Karpas-422 (cell line): Measurements from ENCODE around the gene OAS3. TPM values are rescaled to one million over a fixed set of nuclear protein-coding genes. Genes with fewer than 3 reads are reported as not detected.
A peak's percentile ranks its signal among the peaks of the same experiment; 100 is the strongest.
"Not testable (repeated sequence)": the region's sequence is repeated elsewhere in the genome, so short reads cannot be mapped to it uniquely, and the experiment has no call there.

Experiments used
- DNase-seq: peaks from one replicate; pipeline ENCODE4 v3.0.0-alpha.2; 2015
- H2AFZ ChIP-seq: fragments of 200-600 bp; sonication (generic); 2 replicates; pipeline ENCODE4 v1.6.1; 2014; ENCODE audit warnings: antibody characterized with exemption, low read length, mixed read lengths
- H3K27ac ChIP-seq: fragments of 200-600 bp; sonication (generic); 2 replicates; pipeline ENCODE4 v1.5.1; 2014; ENCODE audit warnings: mild to moderate bottlenecking, low read length, moderate library complexity
- H3K27me3 ChIP-seq: fragments of 200-600 bp; sonication (generic); 2 replicates; pipeline ENCODE4 v1.6.1; 2014; ENCODE audit warnings: low read length, mixed read lengths
- H3K36me3 ChIP-seq: fragments of 200-600 bp; sonication (generic); 2 replicates; pipeline ENCODE4 v1.6.1; 2014; ENCODE audit warnings: low read length, mixed read lengths; ENCODE audit not compliant: insufficient read depth
- H3K4me1 ChIP-seq: fragments of 200-600 bp; sonication (generic); 2 replicates; pipeline ENCODE4 v1.6.1; 2014; ENCODE audit warnings: mild to moderate bottlenecking, low read length, mixed read lengths
- H3K4me2 ChIP-seq: fragments of 200-600 bp; sonication (generic); 2 replicates; pipeline ENCODE4 v1.6.1; 2014; ENCODE audit warnings: low read length, low read depth, mild to moderate bottlenecking; ENCODE audit not compliant: poor library complexity, severe bottlenecking
- H3K4me3 ChIP-seq: fragments of 200-600 bp; sonication (generic); 2 replicates; pipeline ENCODE4 v1.5.1; 2014; ENCODE audit warnings: mild to moderate bottlenecking, antibody characterized with exemption, low read length, mixed read lengths
- H3K79me2 ChIP-seq: fragments of 200-600 bp; sonication (generic); 2 replicates; pipeline ENCODE4 v1.6.1; 2014; ENCODE audit warnings: mild to moderate bottlenecking, low read length, mixed read lengths
- H3K9ac ChIP-seq: fragments of 200-600 bp; sonication (generic); 2 replicates; pipeline ENCODE4 v1.6.0; 2014; ENCODE audit warnings: low read length
- H3K9me2 ChIP-seq: fragments of 200-600 bp; sonication (generic), shearing (Covaris generic); replicated peaks from 2 replicates; pipeline ENCODE4 v1.6.0; 2014; ENCODE audit warnings: mild to moderate bottlenecking, low read length, moderate library complexity; ENCODE audit not compliant: insufficient read depth
- H3K9me3 ChIP-seq: fragments of 300-700, 200-600 bp; sonication (generic); 2 replicates; pipeline ENCODE4 v1.6.1; 2014; ENCODE audit warnings: low read length, mixed read lengths
- H4K20me1 ChIP-seq: fragments of 200-600 bp; sonication (generic); 2 replicates; pipeline ENCODE4 v1.6.1; 2014; ENCODE audit warnings: mild to moderate bottlenecking, antibody characterized with exemption, low read length, low read depth; ENCODE audit not compliant: insufficient read depth
- total RNA-seq: library from RNA; depleted of rRNA; stranded (reverse); fragments of >200 nt; shearing (Covaris generic); gene quantifications from 2 replicates; pipeline ENCODE4 v1.2.3, GENCODE V29; 2014; ENCODE audit warnings: low replicate concordance

The OAS3 gene
- total RNA-seq, 1 experiment from 2014 or later, result 7.9 TPM

DNA sequence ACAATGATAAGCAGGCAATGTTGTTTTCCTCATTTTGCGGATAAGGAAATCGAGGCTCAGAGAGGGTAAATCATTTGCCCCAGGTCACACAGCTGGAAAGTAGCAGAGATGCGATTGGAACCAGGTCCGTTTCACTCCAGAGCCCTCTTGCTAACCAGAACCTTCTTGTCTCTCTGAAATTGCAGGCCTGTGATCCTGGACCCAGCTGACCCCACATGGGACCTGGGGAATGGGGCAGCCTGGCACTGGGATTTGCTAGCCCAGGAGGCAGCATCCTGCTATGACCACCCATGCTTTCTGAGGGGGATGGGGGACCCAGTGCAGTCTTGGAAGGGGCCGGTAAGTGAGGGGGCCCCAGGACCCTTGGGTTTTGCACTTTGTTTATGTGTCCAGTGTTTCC, 9.5 kb downstream of the OAS3 start:
- no peaks in the 10 kb centered on the region for H3K9me3 ChIP-seq
- no peaks in the 10 kb centered on the region for H3K27me3 ChIP-seq
- H3K9me2 ChIP-seq, result no peaks in the 10 kb centered on the region
- no peak overlapping the region for H3K4me3 ChIP-seq
- no peaks in the 10 kb centered on the region for H4K20me1 ChIP-seq
- H3K79me2 ChIP-seq, result no peaks in the 10 kb centered on the region
- H3K4me1 ChIP-seq, result no peaks in the 10 kb centered on the region
- no peaks in the 10 kb centered on the region for H3K36me3 ChIP-seq
- H3K9ac ChIP-seq, result no peak overlapping the region
- H3K4me2 ChIP-seq, result no peak overlapping the region
- H2AFZ ChIP-seq, result no peak overlapping the region
- no peak for DNase-seq
- no peak overlapping the region for H3K27ac ChIP-seq

DNA sequence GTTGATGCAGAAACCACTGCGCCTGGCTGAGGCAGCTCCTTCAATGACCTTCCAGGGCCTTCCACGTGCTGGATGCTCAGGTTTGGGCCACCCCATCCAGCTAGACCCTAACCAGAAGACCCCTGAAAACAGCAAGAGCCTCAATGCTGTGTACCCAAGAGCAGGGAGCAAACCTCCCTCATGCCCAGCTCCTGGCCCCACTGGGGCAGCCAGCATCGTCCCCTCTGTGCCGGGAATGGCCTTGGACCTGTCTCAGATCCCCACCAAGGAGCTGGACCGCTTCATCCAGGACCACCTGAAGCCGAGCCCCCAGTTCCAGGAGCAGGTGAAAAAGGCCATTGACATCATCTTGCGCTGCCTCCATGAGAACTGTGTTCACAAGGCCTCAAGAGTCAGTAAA, 10.5 kb downstream of the OAS3 start:
- Histone ChIP-seq H4K20me1 (no peaks in the 10 kb centered on the region), H3K4me2 (no peak overlapping the region), H3K27ac (no peak overlapping the region), H3K27me3 (no peaks in the 10 kb centered on the region), H3K4me3 (no peak overlapping the region), H3K36me3 (no peaks in the 10 kb centered on the region), H2AFZ (no peak overlapping the region), H3K79me2 (no peaks in the 10 kb centered on the region), H3K9me2 (no peaks in the 10 kb centered on the region), H3K9ac (no peak overlapping the region), H3K9me3 (no peaks in the 10 kb centered on the region), H3K4me1 (no peaks in the 10 kb centered on the region)
- DNase-seq, result no peak

DNA sequence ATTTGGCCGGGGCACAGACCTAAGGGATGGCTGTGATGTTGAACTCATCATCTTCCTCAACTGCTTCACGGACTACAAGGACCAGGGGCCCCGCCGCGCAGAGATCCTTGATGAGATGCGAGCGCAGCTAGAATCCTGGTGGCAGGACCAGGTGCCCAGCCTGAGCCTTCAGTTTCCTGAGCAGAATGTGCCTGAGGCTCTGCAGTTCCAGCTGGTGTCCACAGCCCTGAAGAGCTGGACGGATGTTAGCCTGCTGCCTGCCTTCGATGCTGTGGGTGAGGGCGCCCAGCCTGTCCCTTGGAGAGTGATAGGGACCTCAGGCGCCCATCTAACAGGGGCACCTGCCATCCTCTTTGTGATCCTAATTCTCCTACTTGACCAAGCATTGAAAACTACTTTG, 12.4 kb downstream of the OAS3 start:
- DNase-seq, result no peak
- H3K36me3 ChIP-seq, result no peaks in the 10 kb centered on the region

DNA sequence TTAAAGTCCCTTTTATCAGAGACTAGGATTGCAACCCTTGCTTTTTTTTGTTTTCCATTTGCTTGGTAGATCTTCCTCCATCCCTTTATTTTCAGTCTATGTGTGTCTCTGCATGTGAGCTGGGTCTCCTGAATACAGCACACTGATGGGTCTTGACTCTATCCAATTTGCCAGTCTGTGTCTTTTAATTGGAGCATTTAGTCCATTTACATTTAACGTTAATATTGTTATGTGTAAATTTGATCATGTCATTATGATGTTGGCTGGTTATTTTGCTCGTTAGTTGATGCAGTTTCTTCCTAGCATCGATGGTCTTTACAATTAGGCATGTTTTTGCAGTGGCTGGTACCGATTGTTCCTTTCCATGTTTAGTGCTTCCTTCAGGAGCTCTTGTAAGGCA, 18.9 kb downstream of the OAS3 start:
- DNase-seq, H3K79me2 ChIP-seq, H3K9me3 ChIP-seq, H4K20me1 ChIP-seq, H3K27me3 ChIP-seq, H2AFZ ChIP-seq, H3K27ac ChIP-seq, H3K4me2 ChIP-seq, H3K9ac ChIP-seq, H3K4me1 ChIP-seq, H3K4me3 ChIP-seq, H3K9me2 ChIP-seq, H3K36me3 ChIP-seq: not testable (repeated sequence)

More for the DNA sequence above, 12.4 kb downstream of the OAS3 start:
- H3K4me1 ChIP-seq, result no peaks in the 10 kb centered on the region
- H3K9me3 ChIP-seq, result no peaks in the 10 kb centered on the region
- no peak overlapping the region for H3K27ac ChIP-seq
- H3K4me2 ChIP-seq, result no peak overlapping the region
- H3K9ac ChIP-seq, result no peak overlapping the region
- H3K27me3 ChIP-seq, result no peaks in the 10 kb centered on the region
- no peaks in the 10 kb centered on the region for H4K20me1 ChIP-seq
- H3K9me2 ChIP-seq, result no peaks in the 10 kb centered on the region
- H3K4me3 ChIP-seq, result no peak overlapping the region
- no peak overlapping the region for H2AFZ ChIP-seq
- no peaks in the 10 kb centered on the region for H3K79me2 ChIP-seq

DNA sequence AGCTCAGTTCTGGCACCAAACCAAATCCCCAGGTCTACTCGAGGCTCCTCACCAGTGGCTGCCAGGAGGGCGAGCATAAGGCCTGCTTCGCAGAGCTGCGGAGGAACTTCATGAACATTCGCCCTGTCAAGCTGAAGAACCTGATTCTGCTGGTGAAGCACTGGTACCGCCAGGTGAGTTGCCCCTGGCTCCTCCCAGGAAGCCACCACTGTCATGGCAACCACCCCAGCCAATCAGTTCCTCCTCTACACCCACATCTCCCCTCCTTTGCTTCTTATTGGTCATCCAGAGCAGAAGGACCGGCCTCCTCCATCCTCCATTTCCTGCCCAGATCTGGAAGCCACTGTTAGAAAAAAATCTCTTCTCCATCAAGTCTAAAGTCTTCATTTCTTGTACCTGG, 22.8 kb downstream of the OAS3 start:
- Histone ChIP-seq H2AFZ (no peak overlapping the region), H3K27ac (no peak overlapping the region), H4K20me1 (no peaks in the 10 kb centered on the region), H3K9ac (no peak overlapping the region), H3K79me2 (no peaks in the 10 kb centered on the region), H3K9me3 (no peaks in the 10 kb centered on the region), H3K27me3 (no peaks in the 10 kb centered on the region), H3K4me1 (no peaks in the 10 kb centered on the region), H3K9me2 (no peaks in the 10 kb centered on the region), H3K4me2 (no peak overlapping the region), H3K4me3 (no peak overlapping the region), H3K36me3 (no peaks in the 10 kb centered on the region)
- DNase-seq, result peak; percentile 73

DNA sequence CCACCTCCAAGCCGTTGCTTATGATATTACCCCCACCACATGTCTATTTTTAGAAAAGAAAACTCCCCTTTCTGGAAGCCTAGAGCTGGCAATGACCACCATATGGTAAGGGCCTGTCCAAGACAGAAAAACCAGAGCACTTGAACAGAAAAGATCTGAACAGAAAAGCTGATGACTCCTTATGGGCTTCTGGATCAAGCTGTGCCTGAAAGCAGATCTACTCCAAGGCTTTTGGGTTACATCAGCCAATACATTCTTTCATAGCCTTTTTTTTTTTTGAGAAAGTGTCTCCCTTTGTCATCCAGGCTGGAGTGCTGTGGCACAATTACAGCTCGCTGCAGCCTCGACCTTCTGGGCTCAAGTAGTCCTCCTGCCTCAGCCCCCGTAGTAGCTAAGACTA, 23.3 kb downstream of the OAS3 start:
- no peak overlapping the region for H3K27ac ChIP-seq
- no peak overlapping the region for H2AFZ ChIP-seq
- no peaks in the 10 kb centered on the region for H4K20me1 ChIP-seq
- H3K4me3 ChIP-seq, result no peak overlapping the region
- no peaks in the 10 kb centered on the region for H3K4me1 ChIP-seq
- no peaks in the 10 kb centered on the region for H3K9me3 ChIP-seq
- no peak for DNase-seq
- H3K4me2 ChIP-seq, result no peak overlapping the region
- no peak overlapping the region for H3K9ac ChIP-seq
- H3K79me2 ChIP-seq, result no peaks in the 10 kb centered on the region
- no peaks in the 10 kb centered on the region for H3K27me3 ChIP-seq
- no peaks in the 10 kb centered on the region for H3K9me2 ChIP-seq
- H3K36me3 ChIP-seq, result no peaks in the 10 kb centered on the region

DNA sequence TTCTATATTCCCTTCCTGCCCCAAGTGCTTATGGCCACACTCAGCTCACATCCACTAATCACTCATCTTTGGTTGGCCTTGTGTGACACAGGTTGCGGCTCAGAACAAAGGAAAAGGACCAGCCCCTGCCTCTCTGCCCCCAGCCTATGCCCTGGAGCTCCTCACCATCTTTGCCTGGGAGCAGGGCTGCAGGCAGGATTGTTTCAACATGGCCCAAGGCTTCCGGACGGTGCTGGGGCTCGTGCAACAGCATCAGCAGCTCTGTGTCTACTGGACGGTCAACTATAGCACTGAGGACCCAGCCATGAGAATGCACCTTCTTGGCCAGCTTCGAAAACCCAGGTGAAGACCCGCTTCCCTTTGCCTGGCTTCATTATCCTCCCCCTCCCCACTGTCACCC, 24.3 kb downstream of the OAS3 start:
- no peak overlapping the region for H2AFZ ChIP-seq
- H3K79me2 ChIP-seq, result no peaks in the 10 kb centered on the region
- H4K20me1 ChIP-seq, result no peaks in the 10 kb centered on the region
- no peak overlapping the region for H3K4me2 ChIP-seq
- no peaks in the 10 kb centered on the region for H3K36me3 ChIP-seq
- DNase-seq, result no peak
- no peaks in the 10 kb centered on the region for H3K9me2 ChIP-seq
- H3K9me3 ChIP-seq, result no peaks in the 10 kb centered on the region
- no peak overlapping the region for H3K9ac ChIP-seq
- no peaks in the 10 kb centered on the region for H3K27me3 ChIP-seq
- H3K27ac ChIP-seq, result no peak overlapping the region
- no peak overlapping the region for H3K4me3 ChIP-seq
- no peaks in the 10 kb centered on the region for H3K4me1 ChIP-seq

DNA sequence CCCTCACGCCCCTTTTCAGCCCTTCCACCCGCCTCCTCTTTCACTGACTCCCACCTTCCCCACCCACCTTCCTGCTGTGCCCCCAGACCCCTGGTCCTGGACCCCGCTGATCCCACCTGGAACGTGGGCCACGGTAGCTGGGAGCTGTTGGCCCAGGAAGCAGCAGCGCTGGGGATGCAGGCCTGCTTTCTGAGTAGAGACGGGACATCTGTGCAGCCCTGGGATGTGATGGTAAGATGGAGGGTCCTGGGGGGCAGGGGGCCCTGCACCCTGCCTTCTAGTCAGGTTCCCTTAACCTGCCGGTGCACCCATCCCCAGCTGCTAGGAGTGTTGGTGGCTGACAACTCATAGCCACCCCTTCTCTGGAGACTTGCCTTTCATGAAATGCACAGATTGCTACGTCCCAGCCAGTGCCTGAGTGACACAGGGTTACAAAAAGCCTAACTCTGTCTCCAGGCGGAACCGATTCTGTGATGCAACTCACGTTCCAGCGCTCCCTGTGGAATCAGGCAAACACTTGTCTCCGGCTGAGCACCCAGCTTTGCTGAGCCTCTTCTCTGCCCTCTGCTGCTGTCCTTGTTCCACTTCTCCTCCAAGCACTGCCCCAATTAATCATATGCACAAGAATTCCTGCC, 25.1 kb downstream of the OAS3 start:
- Histone ChIP-seq H3K4me3 (no peak overlapping the region), H3K4me2 (no peak overlapping the region), H4K20me1 (no peaks in the 10 kb centered on the region), H3K4me1 (no peaks in the 10 kb centered on the region), H3K36me3 (no peaks in the 10 kb centered on the region), H3K27ac (no peak overlapping the region), H3K9ac (no peak overlapping the region), H2AFZ (no peak overlapping the region), H3K9me2 (no peaks in the 10 kb centered on the region), H3K27me3 (no peaks in the 10 kb centered on the region), H3K9me3 (no peaks in the 10 kb centered on the region), H3K79me2 (no peaks in the 10 kb centered on the region)
- DNase-seq, result no peak
